Measurements from ENCODE around the gene BNC2.

Gene BNC2

DNA sequence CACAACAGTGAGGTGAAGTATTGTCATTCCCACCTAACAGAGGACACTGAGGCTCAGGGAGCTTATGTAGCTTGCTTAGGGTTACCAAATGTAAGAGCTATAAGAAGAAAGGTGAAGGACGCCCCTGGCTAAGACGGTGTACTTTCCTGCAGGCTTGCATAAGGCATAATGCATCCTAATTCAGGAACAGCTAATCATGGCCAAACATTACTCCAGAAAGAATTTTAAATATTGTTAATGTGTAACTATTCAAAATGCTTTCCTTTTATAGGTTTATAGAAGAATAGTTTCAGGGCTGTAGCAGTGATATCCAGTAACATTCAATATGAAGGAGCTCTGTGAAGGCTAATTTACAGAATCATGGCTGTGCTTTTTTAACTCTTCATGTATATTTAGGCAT lies 479.1 kb downstream of the BNC2 start:
- TF ChIP-seq TEAD4 (IDR thresholded peaks at IDR 0.05), result no peak
- no peak for TF ChIP-seq NFIC (IDR thresholded peaks at IDR 0.05)
- TF ChIP-seq YY1 (IDR thresholded peaks at IDR 0.05; ENCODE audit: low read depth), result no peak

DNA sequence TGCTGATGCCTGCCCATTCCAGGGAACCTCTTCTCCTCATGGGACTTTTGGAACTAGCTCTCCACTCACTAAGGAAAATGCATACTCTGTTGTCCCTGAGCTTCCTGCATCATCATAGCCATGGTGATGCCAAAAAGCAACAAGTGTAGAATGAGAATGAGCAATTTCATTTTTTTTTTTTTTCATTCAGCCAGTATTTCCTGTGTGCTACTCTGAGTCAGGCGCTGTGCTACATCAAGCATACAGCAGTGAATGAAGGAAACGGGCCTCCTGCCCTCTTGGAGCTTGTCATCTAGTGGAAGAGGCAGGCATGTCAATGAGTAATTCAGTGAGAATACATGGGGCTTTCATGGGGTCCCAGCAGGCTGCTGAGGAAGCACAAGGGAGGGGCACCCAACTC lies 483.1 kb downstream of the BNC2 start:
- TF ChIP-seq TAF1 (IDR thresholded peaks at IDR 0.05; ENCODE audit: low read depth) (no peak), YY1 (IDR thresholded peaks at IDR 0.05; ENCODE audit: low read depth) (no peak), CEBPB (IDR thresholded peaks at IDR 0.05) (no peak), NFIC (IDR thresholded peaks at IDR 0.05) (no peak), EGR1 (IDR thresholded peaks at IDR 0.05) (no peak), TEAD4 (IDR thresholded peaks at IDR 0.05) (no peak), TCF12 (IDR thresholded peaks at IDR 0.05; ENCODE audit: low read depth) (no peak), ZBTB7A (IDR thresholded peaks at IDR 0.05; ENCODE audit: low read depth) (no peak), CREB1 (IDR thresholded peaks at IDR 0.05; ENCODE audit: low read depth) (no peak), FOXM1 (IDR thresholded peaks at IDR 0.05; ENCODE audit: borderline replicate concordance, low read depth) (no peak)
- TF ChIP-seq, protein P1, sequence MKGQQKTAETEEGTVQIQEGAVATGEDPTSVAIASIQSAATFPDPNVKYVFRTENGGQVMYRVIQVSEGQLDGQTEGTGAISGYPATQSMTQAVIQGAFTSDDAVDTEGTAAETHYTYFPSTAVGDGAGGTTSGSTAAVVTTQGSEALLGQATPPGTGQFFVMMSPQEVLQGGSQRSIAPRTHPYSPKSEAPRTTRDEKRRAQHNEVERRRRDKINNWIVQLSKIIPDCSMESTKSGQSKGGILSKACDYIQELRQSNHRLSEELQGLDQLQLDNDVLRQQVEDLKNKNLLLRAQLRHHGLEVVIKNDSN (IDR thresholded peaks at IDR 0.05), result no peak

DNA sequence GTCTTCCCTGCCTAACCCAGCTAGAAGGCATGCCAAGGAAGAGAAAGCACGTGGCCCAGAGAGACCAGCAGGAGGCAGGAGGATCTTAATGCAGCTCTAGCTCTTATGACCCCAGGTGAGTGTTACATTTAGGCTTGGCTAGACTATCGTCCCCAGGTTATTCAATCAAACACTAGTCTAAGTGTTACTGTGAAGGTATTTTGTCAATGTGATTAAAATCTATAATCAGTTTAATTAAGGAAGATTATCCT lies 483.7 kb downstream of the BNC2 start:
- no peak for TF ChIP-seq EGR1 (IDR thresholded peaks at IDR 0.05)
- no peak for TF ChIP-seq TCF12 (IDR thresholded peaks at IDR 0.05; ENCODE audit: low read depth)
- TF ChIP-seq ZBTB7A (IDR thresholded peaks at IDR 0.05; ENCODE audit: low read depth), result no peak
- TF ChIP-seq, protein P2, sequence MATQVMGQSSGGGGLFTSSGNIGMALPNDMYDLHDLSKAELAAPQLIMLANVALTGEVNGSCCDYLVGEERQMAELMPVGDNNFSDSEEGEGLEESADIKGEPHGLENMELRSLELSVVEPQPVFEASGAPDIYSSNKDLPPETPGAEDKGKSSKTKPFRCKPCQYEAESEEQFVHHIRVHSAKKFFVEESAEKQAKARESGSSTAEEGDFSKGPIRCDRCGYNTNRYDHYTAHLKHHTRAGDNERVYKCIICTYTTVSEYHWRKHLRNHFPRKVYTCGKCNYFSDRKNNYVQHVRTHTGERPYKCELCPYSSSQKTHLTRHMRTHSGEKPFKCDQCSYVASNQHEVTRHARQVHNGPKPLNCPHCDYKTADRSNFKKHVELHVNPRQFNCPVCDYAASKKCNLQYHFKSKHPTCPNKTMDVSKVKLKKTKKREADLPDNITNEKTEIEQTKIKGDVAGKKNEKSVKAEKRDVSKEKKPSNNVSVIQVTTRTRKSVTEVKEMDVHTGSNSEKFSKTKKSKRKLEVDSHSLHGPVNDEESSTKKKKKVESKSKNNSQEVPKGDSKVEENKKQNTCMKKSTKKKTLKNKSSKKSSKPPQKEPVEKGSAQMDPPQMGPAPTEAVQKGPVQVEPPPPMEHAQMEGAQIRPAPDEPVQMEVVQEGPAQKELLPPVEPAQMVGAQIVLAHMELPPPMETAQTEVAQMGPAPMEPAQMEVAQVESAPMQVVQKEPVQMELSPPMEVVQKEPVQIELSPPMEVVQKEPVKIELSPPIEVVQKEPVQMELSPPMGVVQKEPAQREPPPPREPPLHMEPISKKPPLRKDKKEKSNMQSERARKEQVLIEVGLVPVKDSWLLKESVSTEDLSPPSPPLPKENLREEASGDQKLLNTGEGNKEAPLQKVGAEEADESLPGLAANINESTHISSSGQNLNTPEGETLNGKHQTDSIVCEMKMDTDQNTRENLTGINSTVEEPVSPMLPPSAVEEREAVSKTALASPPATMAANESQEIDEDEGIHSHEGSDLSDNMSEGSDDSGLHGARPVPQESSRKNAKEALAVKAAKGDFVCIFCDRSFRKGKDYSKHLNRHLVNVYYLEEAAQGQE (IDR thresholded peaks at IDR 0.05; ENCODE audit: low read depth), result no peak
- TF ChIP-seq, protein P1 (IDR thresholded peaks at IDR 0.05), result no peak
- TF ChIP-seq RAD21 (IDR thresholded peaks at IDR 0.05; ENCODE audit: low read depth), result no peak
- TF ChIP-seq CREB1 (IDR thresholded peaks at IDR 0.05; ENCODE audit: low read depth), result no peak
- no peak for TF ChIP-seq FOXM1 (IDR thresholded peaks at IDR 0.05; ENCODE audit: borderline replicate concordance, low read depth)
- no peak for TF ChIP-seq CEBPB (IDR thresholded peaks at IDR 0.05)
- TF ChIP-seq YY1 (IDR thresholded peaks at IDR 0.05; ENCODE audit: low read depth), result no peak
- TF ChIP-seq NFIC (IDR thresholded peaks at IDR 0.05), result no peak
- TF ChIP-seq, protein P3, sequence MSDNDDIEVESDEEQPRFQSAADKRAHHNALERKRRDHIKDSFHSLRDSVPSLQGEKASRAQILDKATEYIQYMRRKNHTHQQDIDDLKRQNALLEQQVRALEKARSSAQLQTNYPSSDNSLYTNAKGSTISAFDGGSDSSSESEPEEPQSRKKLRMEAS (IDR thresholded peaks at IDR 0.05), result no peak
- TF ChIP-seq TEAD4 (IDR thresholded peaks at IDR 0.05), result no peak
- no peak for TF ChIP-seq TAF1 (IDR thresholded peaks at IDR 0.05; ENCODE audit: low read depth)
- no peak for TF ChIP-seq EP300 (IDR thresholded peaks at IDR 0.05; ENCODE audit: borderline replicate concordance)

DNA sequence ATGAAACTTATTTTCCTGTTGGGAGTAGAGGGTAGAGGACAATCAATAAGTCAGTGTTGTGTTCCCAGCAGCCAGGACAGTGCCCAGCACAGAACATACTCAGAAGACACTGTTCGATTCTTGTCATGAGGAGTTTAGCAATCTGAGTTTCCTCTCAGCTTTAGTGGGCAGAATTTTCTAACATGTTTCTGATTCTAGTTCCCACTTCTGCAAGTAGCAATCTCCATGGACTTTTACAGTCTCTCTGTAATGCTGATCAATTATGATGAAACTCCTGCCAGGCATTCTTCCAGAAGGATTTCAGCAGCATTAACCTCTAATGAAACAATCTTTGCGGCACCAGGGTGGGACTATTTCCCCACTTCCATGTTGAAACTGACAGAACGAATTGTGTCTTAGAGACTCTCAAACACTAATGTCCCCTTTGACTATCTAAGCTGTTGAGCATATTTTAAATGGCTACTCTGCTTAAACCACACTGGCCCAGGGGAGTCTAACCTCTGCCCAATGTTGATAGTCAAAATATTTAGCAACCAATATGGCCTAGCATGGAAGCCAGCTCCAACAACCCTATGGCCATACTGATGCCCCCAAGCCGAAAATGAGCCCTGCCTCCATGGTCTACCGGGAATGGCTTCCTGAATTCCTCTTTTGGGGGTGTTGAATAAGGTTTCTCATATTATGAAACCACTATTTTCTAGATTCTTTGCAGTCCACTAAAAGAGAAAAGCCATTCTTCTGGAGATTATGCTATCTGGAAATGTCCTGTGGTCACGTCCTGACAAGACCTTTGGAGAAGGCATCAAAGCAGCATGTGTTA lies 484.3 kb downstream of the BNC2 start:
- TF ChIP-seq, protein P3 (IDR thresholded peaks at IDR 0.05), result no peak

DNA sequence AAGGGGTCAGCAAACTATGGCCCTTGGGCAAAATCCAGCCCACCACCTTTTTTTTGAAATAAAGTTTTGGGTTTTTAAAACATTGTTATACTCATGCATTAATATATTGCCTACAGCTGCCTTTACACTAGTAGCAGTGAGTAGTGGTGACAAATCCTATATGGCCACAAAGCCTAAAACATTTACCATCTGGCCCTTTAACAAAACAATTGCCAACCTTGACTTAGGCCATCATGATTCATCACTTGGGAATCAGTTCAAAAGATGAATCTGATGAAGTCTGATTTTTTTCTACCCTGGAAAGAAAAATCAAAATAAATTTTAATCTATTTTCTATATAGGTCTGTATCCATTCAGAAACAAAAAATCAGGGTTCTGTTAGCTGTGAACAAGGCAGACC lies 484.9 kb downstream of the BNC2 start:
- no peak for TF ChIP-seq TAF1 (IDR thresholded peaks at IDR 0.05; ENCODE audit: low read depth)
- TF ChIP-seq TEAD4 (IDR thresholded peaks at IDR 0.05), result no peak
- TF ChIP-seq RAD21 (IDR thresholded peaks at IDR 0.05; ENCODE audit: low read depth), result no peak
- no peak for TF ChIP-seq FOXM1 (IDR thresholded peaks at IDR 0.05; ENCODE audit: borderline replicate concordance, low read depth)
- no peak for TF ChIP-seq YY1 (IDR thresholded peaks at IDR 0.05; ENCODE audit: low read depth)
- TF ChIP-seq, protein P1 (IDR thresholded peaks at IDR 0.05), result no peak

DNA sequence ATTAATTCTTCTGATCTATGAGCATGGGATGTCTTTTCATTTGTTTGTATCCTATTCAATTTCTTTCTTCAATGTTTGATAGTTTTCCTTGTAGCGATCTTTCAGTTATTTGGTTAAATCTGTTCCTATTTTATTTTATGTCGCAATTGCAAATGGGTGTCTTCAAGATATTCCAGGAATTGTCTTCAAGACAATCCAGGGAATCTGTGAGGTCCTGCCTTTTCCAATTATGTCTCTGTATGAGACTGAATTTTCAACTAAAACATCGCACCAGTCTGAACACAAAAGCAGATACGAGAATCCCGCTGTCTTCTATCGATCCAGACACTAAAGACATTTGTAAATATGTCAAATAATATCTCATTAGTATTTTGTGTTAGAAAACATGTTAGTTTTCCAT lies 485.5 kb downstream of the BNC2 start:
- TF ChIP-seq, protein P2 (IDR thresholded peaks at IDR 0.05; ENCODE audit: low read depth), result no peak
- TF ChIP-seq, protein P3 (IDR thresholded peaks at IDR 0.05), result no peak
- TF ChIP-seq ZBTB7A (IDR thresholded peaks at IDR 0.05; ENCODE audit: low read depth) (no peak), TAF1 (IDR thresholded peaks at IDR 0.05; ENCODE audit: low read depth) (no peak)

Measured in Ishikawa (cell line).